ENCODE measurements around the gene DHRS13.

GRCh38 chr17:28950752-28951427 is 48.0 kb upstream of the DHRS13 start:
- TF ChIP-seq, protein P1, sequence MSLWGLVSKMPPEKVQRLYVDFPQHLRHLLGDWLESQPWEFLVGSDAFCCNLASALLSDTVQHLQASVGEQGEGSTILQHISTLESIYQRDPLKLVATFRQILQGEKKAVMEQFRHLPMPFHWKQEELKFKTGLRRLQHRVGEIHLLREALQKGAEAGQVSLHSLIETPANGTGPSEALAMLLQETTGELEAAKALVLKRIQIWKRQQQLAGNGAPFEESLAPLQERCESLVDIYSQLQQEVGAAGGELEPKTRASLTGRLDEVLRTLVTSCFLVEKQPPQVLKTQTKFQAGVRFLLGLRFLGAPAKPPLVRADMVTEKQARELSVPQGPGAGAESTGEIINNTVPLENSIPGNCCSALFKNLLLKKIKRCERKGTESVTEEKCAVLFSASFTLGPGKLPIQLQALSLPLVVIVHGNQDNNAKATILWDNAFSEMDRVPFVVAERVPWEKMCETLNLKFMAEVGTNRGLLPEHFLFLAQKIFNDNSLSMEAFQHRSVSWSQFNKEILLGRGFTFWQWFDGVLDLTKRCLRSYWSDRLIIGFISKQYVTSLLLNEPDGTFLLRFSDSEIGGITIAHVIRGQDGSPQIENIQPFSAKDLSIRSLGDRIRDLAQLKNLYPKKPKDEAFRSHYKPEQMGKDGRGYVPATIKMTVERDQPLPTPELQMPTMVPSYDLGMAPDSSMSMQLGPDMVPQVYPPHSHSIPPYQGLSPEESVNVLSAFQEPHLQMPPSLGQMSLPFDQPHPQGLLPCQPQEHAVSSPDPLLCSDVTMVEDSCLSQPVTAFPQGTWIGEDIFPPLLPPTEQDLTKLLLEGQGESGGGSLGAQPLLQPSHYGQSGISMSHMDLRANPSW (CRISPR knock-in tag; conservative IDR thresholded peaks at IDR 0.05; ENCODE audit: low read depth), result no peak
- no peak for TF ChIP-seq ZNF425 (CRISPR knock-in tag; conservative IDR thresholded peaks at IDR 0.05)
